HG03575 (cell line): ENCODE data around the gene SH2D7.

Experiments
- ATAC-seq: cut with Tn5 transposase; IDR thresholded peaks from one replicate; pipeline ENCODE4 v1.9.1; 2021; ENCODE audit not compliant: unreplicated experiment, insufficient number of reproducible peaks, low FRiP score; ENCODE audit errors: extremely low read depth

Gene SH2D7

GRCh38 chr15:78076231-78077052, 15.9 kb upstream of the SH2D7 start:
- no peak for ATAC-seq

- ATAC-seq: no peak
These were observed 15.1 kb upstream of the SH2D7 start, which contains the start of gene TBC1D2B for GRCh38 chr15:78077053-78077870. Gene TBC1D2B (minus strand): TSS chr15:78077711. CDS start chr15:78077652, 59 bp downstream.

- no peak for ATAC-seq
These were observed 14.5 kb upstream of the SH2D7 start for GRCh38 chr15:78077871-78078210.

- ATAC-seq: no peak
These were observed 12.9 kb upstream of the SH2D7 start for GRCh38 chr15:78079298-78080087.

GRCh38 chr15:78080088-78080460, 12.3 kb upstream of the SH2D7 start:
- no peak for ATAC-seq

- ATAC-seq: no peak
These were observed 10.1 kb upstream of the SH2D7 start for GRCh38 chr15:78082106-78082742.

- no peak for ATAC-seq
These were observed 9.6 kb upstream of the SH2D7 start for GRCh38 chr15:78082743-78083110.

GRCh38 chr15:78083186-78083585, 9.2 kb upstream of the SH2D7 start:
- no peak for ATAC-seq

- no peak for ATAC-seq
These were observed 8.5 kb upstream of the SH2D7 start for GRCh38 chr15:78083687-78084448.

GRCh38 chr15:78084449-78084750, 8.0 kb upstream of the SH2D7 start:
- ATAC-seq: no peak

- no peak for ATAC-seq
These were observed 6.4 kb upstream of the SH2D7 start for GRCh38 chr15:78085928-78086327.

GRCh38 chr15:78087951-78088772, 4.2 kb upstream of the SH2D7 start:
- no peak for ATAC-seq

- no peak for ATAC-seq
These were observed 3.6 kb upstream of the SH2D7 start for GRCh38 chr15:78088773-78089080.

GRCh38 chr15:78090422-78091063, 1.8 kb upstream of the SH2D7 start:
- no peak for ATAC-seq

GRCh38 chr15:78093242-78094020, 1.1 kb downstream of the SH2D7 start:
- no peak for ATAC-seq

- no peak for ATAC-seq
These were observed 5.3 kb downstream of the SH2D7 start for GRCh38 chr15:78097667-78098066.
